HepG2 (cell line): ENCODE data around the gene DNAJA1. TPM values are rescaled to one million over a fixed set of nuclear protein-coding genes. Genes with fewer than 3 reads are reported as not detected.

ENCODE experiments used
- BRD4 ChIP-seq: sonication (generic); formaldehyde crosslinking; IDR thresholded peaks from 2 replicates; pipeline ENCODE4 v1.4.0; 2020; ENCODE audit warnings: missing genetic modification reagents
- GLI4 ChIP-seq: sonication (generic); formaldehyde crosslinking; IDR thresholded peaks from 2 replicates; pipeline ENCODE4 v1.5.1; 2020; ENCODE audit warnings: missing genetic modification reagents, mild to moderate bottlenecking, moderate library complexity, borderline replicate concordance
- MEF2D ChIP-seq: sonication (generic); formaldehyde crosslinking; IDR thresholded peaks from 2 replicates; pipeline ENCODE4 v1.5.1; 2020; ENCODE audit warnings: mild to moderate bottlenecking, missing genetic modification reagents
- MYNN ChIP-seq: sonication (generic); formaldehyde crosslinking; IDR thresholded peaks from 2 replicates; pipeline ENCODE4 v1.4.0; 2020; ENCODE audit warnings: mild to moderate bottlenecking, low read depth, missing genetic modification reagents
- NR2F2 ChIP-seq: IDR thresholded peaks from 2 replicates; pipeline ENCODE4 v1.6.1; 2012; ENCODE audit warnings: low read depth, inconsistent platforms, borderline replicate concordance
- SOX6 ChIP-seq, 2 experiments: fragments of 450-650 bp in 1 of 2; sonication (generic) in 1 of 2; formaldehyde crosslinking in 1 of 2; IDR thresholded peaks; 2 replicates each; pipeline versions ENCODE4 v1.4.0 to v1.6.1; 2017 to 2020; ENCODE audit warnings: antibody characterized with exemption in 1 of 2, mild to moderate bottlenecking in 1 of 2, missing genetic modification reagents in 1 of 2
- SSRP1 ChIP-seq: IDR thresholded peaks from 2 replicates; pipeline ENCODE4 v1.6.1; 2016; ENCODE audit warnings: control low read depth
- XBP1 ChIP-seq: sonication (generic); formaldehyde crosslinking; IDR thresholded peaks from 2 replicates; pipeline ENCODE4 v1.5.0; 2020; ENCODE audit warnings: missing genetic modification reagents
- ZNF230 ChIP-seq: sonication (generic); formaldehyde crosslinking; IDR thresholded peaks from 2 replicates; pipeline ENCODE4 v1.4.0; 2020; ENCODE audit warnings: mild to moderate bottlenecking, missing genetic modification reagents
- ZNF777 ChIP-seq: sonication (generic); formaldehyde crosslinking; IDR thresholded peaks from 2 replicates; pipeline ENCODE4 v1.4.0; 2020; ENCODE audit warnings: missing genetic modification reagents
- polyA plus RNA-seq, 8 experiments: library from polyadenylated mRNA; depleted of rRNA in 3 of 8; stranded (reverse) in 7 of 8; unstranded in 1 of 8; fragments of >200 nt; fragmentation: Illumina TruSeq in 4 of 8; extraction: Trizol in 4 of 8; gene quantifications; 2 replicates each; pipeline versions ENCODE4 v1.2.1 to v1.2.3, GENCODE V29; 2011 to 2016; ENCODE audit warnings: low read depth in 4 of 8, missing spikeins in 1 of 8, mixed read lengths in 1 of 8; ENCODE audit not compliant: insufficient read depth in 1 of 8
- total RNA-seq, 5 experiments: library from RNA; depleted of rRNA; stranded (reverse); fragments of >200 nt; fragmentation: Illumina TruSeq; extraction: Trizol; gene quantifications; 2 replicates each; pipeline ENCODE4 v1.2.3, GENCODE V29; 2016; ENCODE audit warnings: low read depth in 1 of 5
- TF ChIP-seq, protein P1 (sequence below): sonication (generic); formaldehyde crosslinking; IDR thresholded peaks from 2 replicates; pipeline ENCODE4 v1.5.1; 2020; ENCODE audit warnings: missing genetic modification reagents, mild to moderate bottlenecking, borderline replicate concordance
- TF ChIP-seq, protein P2 (sequence below): IDR thresholded peaks from 2 replicates; pipeline ENCODE4 v1.6.1; 2016
- TF ChIP-seq, protein P3 (sequence below), 2 experiments: sonication (generic) in 1 of 2; formaldehyde crosslinking in 1 of 2; IDR thresholded peaks; 2 replicates each; pipeline versions ENCODE4 v1.4.0 to v1.6.1; 2016 to 2020; ENCODE audit warnings: borderline replicate concordance in 1 of 2, low read depth in 1 of 2, mild to moderate bottlenecking in 1 of 2, missing genetic modification reagents in 1 of 2
- TF ChIP-seq, protein P4 (sequence below): sonication (generic); formaldehyde crosslinking; IDR thresholded peaks from 2 replicates; pipeline ENCODE4 v1.5.1; 2020; ENCODE audit warnings: mild to moderate bottlenecking, missing genetic modification reagents, moderate library complexity
- TF ChIP-seq, protein P5 (sequence below): IDR thresholded peaks from 2 replicates; pipeline ENCODE4 v1.6.1; 2018; ENCODE audit warnings: missing genetic modification reagents, mild to moderate bottlenecking, missing compliant biosample characterization

The DNAJA1 gene
- total and polyA plus RNA-seq, 2 of the 13 experiments (the other 11 are each of a cell fraction or from before 2014, with no cell fraction given), result 95.9 to 306 TPM

DNA sequence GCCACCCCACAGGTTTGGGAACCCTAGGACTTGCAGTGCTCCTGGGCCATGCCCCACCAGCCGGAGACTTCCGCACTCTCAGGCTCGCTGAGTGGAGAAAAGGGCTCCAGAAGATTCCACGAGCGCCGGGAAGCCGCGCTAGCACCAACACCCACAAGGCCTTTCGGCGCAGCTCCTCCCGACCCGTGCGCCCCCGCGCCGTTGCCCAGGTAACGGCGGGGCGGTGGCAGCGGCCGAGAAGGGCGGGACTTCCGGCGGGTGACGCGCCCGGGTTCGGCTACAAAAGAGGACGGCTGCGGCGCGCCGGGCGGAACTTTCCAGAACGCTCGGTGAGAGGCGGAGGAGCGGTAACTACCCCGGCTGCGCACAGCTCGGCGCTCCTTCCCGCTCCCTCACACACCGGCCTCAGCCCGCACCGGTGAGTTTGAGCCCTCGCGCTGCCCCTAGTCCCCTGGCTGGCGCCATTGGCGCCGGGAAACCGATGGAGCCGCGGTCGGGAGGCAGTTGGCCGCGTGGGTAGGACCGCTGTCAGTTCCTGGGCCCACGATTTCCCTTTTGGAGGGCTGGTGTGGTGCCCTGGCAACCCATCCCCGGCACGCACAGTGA lies at the start of gene DNAJA1 (continued):
- TF ChIP-seq, protein P1, sequence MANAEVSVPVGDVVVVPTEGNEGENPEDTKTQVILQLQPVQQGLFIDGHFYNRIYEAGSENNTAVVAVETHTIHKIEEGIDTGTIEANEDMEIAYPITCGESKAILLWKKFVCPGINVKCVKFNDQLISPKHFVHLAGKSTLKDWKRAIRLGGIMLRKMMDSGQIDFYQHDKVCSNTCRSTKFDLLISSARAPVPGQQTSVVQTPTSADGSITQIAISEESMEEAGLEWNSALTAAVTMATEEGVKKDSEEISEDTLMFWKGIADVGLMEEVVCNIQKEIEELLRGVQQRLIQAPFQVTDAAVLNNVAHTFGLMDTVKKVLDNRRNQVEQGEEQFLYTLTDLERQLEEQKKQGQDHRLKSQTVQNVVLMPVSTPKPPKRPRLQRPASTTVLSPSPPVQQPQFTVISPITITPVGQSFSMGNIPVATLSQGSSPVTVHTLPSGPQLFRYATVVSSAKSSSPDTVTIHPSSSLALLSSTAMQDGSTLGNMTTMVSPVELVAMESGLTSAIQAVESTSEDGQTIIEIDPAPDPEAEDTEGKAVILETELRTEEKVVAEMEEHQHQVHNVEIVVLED (CRISPR knock-in tag), result peak; percentile 77
- TF ChIP-seq SSRP1 (CRISPR knock-in tag) (peak; percentile 54; the same call in 1 of the 2 replicates), MEF2D (CRISPR knock-in tag) (0 out of 2 replicates have a peak, but pooled peaks have one; percentile 20), SOX6 (IDR thresholded peaks at IDR 0.05) (no peak), SOX6 (CRISPR knock-in tag; IDR thresholded peaks at IDR 0.05) (peak; percentile 66; the same call in 1 of the 2 replicates), NR2F2 (no peak; the same call in 1 of the 2 replicates), BRD4 (CRISPR knock-in tag) (no peak; the same call in 1 of the 2 replicates), ZNF230 (CRISPR knock-in tag) (peak; percentile 87; the same call in 1 of the 2 replicates), GLI4 (CRISPR knock-in tag) (peak; percentile 26; the same call in 1 of the 2 replicates), ZNF777 (CRISPR knock-in tag) (no peak), MYNN (CRISPR knock-in tag) (0 out of 2 replicates have a peak, but pooled peaks have one; percentile 76), XBP1 (CRISPR knock-in tag) (no peak; the same call in 1 of the 2 replicates)
- TF ChIP-seq, protein P2, sequence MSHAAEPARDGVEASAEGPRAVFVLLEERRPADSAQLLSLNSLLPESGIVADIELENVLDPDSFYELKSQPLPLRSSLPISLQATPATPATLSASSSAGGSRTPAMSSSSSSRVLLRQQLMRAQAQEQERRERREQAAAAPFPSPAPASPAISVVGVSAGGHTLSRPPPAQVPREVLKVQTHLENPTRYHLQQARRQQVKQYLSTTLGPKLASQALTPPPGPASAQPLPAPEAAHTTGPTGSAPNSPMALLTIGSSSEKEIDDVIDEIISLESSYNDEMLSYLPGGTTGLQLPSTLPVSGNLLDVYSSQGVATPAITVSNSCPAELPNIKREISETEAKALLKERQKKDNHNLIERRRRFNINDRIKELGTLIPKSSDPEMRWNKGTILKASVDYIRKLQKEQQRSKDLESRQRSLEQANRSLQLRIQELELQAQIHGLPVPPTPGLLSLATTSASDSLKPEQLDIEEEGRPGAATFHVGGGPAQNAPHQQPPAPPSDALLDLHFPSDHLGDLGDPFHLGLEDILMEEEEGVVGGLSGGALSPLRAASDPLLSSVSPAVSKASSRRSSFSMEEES (CRISPR knock-in tag), result peak; percentile 60; the same call in 1 of the 2 replicates
- TF ChIP-seq, protein P3, sequence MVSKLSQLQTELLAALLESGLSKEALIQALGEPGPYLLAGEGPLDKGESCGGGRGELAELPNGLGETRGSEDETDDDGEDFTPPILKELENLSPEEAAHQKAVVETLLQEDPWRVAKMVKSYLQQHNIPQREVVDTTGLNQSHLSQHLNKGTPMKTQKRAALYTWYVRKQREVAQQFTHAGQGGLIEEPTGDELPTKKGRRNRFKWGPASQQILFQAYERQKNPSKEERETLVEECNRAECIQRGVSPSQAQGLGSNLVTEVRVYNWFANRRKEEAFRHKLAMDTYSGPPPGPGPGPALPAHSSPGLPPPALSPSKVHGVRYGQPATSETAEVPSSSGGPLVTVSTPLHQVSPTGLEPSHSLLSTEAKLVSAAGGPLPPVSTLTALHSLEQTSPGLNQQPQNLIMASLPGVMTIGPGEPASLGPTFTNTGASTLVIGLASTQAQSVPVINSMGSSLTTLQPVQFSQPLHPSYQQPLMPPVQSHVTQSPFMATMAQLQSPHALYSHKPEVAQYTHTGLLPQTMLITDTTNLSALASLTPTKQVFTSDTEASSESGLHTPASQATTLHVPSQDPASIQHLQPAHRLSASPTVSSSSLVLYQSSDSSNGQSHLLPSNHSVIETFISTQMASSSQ (IDR thresholded peaks at IDR 0.05; ENCODE audit: low read depth), result no peak
- TF ChIP-seq, protein P3 (CRISPR knock-in tag; IDR thresholded peaks at IDR 0.05; ENCODE audit: borderline replicate concordance), result peak; percentile 77
- TF ChIP-seq, protein P4, sequence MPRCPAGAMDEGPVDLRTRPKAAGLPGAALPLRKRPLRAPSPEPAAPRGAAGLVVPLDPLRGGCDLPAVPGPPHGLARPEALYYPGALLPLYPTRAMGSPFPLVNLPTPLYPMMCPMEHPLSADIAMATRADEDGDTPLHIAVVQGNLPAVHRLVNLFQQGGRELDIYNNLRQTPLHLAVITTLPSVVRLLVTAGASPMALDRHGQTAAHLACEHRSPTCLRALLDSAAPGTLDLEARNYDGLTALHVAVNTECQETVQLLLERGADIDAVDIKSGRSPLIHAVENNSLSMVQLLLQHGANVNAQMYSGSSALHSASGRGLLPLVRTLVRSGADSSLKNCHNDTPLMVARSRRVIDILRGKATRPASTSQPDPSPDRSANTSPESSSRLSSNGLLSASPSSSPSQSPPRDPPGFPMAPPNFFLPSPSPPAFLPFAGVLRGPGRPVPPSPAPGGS (CRISPR knock-in tag), result peak; percentile 60; the same call in 1 of the 2 replicates
- TF ChIP-seq, protein P5, sequence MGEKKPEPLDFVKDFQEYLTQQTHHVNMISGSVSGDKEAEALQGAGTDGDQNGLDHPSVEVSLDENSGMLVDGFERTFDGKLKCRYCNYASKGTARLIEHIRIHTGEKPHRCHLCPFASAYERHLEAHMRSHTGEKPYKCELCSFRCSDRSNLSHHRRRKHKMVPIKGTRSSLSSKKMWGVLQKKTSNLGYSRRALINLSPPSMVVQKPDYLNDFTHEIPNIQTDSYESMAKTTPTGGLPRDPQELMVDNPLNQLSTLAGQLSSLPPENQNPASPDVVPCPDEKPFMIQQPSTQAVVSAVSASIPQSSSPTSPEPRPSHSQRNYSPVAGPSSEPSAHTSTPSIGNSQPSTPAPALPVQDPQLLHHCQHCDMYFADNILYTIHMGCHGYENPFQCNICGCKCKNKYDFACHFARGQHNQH (CRISPR knock-in tag), result peak; percentile 63; the same call in 1 of the 2 replicates
